HL-60 (cell line): ENCODE results near the gene BTBD17.
A peak's percentile ranks its signal among the peaks of the same experiment; 100 is the strongest.

Experiments used
- DNase-seq, 2 experiments: peaks; one replicate each; pipeline ENCODE4 v3.0.0-alpha.2; 2010 to 2020; ENCODE audit warnings: low read depth in 1 of 2, low spot score in 1 of 2
- H3K27ac ChIP-seq: fragments of 250-450 bp; sonication (Bioruptor Pico); replicated peaks from 2 replicates; pipeline ENCODE4 v1.5.1; 2020; ENCODE audit warnings: mild to moderate bottlenecking, moderate library complexity
- H3K27me3 ChIP-seq: fragments of 250-450 bp; sonication (Bioruptor Pico); 2 replicates; pipeline ENCODE4 v1.5.1; 2021; ENCODE audit warnings: mild to moderate bottlenecking, moderate library complexity; ENCODE audit not compliant: insufficient read depth, poor library complexity, severe bottlenecking
- H3K4me3 ChIP-seq: replicated peaks from 2 replicates; pipeline ENCODE4 v1.5.1; 2011; ENCODE audit warnings: mild to moderate bottlenecking, control low read depth, low read length; ENCODE audit not compliant: insufficient read depth
- GABPA ChIP-seq: IDR thresholded peaks from 2 replicates; pipeline ENCODE4 v1.6.1; 2012; ENCODE audit warnings: low read depth
- POLR2AphosphoS5 ChIP-seq: IDR thresholded peaks from 2 replicates; pipeline ENCODE4 v1.6.1; 2012; ENCODE audit warnings: low read depth
- SPI1 ChIP-seq: IDR thresholded peaks from 2 replicates; pipeline ENCODE4 v1.6.1; 2012; ENCODE audit warnings: low read depth, mild to moderate bottlenecking, borderline replicate concordance
- TF ChIP-seq, protein P1 (sequence below): IDR thresholded peaks from 2 replicates; pipeline ENCODE4 v1.6.1; 2012; ENCODE audit warnings: low read depth; ENCODE audit not compliant: insufficient replicate concordance
- TF ChIP-seq, protein P2 (sequence below): IDR thresholded peaks from one replicate; pipeline ENCODE4 v1.5.1; 2011; ENCODE audit warnings: low read length, control low read depth, inconsistent platforms; ENCODE audit not compliant: insufficient read depth

The BTBD17 gene

GRCh38 chr17:74380086-74380958 is 18.7 kb upstream of the BTBD17 start:
- peak in 1 of 2 experiments; percentile 56 for DNase-seq
- no peak overlapping the region; the same call in 1 of the 2 replicates for H3K27ac ChIP-seq
- TF ChIP-seq, protein P1, sequence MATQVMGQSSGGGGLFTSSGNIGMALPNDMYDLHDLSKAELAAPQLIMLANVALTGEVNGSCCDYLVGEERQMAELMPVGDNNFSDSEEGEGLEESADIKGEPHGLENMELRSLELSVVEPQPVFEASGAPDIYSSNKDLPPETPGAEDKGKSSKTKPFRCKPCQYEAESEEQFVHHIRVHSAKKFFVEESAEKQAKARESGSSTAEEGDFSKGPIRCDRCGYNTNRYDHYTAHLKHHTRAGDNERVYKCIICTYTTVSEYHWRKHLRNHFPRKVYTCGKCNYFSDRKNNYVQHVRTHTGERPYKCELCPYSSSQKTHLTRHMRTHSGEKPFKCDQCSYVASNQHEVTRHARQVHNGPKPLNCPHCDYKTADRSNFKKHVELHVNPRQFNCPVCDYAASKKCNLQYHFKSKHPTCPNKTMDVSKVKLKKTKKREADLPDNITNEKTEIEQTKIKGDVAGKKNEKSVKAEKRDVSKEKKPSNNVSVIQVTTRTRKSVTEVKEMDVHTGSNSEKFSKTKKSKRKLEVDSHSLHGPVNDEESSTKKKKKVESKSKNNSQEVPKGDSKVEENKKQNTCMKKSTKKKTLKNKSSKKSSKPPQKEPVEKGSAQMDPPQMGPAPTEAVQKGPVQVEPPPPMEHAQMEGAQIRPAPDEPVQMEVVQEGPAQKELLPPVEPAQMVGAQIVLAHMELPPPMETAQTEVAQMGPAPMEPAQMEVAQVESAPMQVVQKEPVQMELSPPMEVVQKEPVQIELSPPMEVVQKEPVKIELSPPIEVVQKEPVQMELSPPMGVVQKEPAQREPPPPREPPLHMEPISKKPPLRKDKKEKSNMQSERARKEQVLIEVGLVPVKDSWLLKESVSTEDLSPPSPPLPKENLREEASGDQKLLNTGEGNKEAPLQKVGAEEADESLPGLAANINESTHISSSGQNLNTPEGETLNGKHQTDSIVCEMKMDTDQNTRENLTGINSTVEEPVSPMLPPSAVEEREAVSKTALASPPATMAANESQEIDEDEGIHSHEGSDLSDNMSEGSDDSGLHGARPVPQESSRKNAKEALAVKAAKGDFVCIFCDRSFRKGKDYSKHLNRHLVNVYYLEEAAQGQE, result peak; percentile 72
- TF ChIP-seq, protein P2, sequence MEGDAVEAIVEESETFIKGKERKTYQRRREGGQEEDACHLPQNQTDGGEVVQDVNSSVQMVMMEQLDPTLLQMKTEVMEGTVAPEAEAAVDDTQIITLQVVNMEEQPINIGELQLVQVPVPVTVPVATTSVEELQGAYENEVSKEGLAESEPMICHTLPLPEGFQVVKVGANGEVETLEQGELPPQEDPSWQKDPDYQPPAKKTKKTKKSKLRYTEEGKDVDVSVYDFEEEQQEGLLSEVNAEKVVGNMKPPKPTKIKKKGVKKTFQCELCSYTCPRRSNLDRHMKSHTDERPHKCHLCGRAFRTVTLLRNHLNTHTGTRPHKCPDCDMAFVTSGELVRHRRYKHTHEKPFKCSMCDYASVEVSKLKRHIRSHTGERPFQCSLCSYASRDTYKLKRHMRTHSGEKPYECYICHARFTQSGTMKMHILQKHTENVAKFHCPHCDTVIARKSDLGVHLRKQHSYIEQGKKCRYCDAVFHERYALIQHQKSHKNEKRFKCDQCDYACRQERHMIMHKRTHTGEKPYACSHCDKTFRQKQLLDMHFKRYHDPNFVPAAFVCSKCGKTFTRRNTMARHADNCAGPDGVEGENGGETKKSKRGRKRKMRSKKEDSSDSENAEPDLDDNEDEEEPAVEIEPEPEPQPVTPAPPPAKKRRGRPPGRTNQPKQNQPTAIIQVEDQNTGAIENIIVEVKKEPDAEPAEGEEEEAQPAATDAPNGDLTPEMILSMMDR, result no peak
- TF ChIP-seq POLR2AphosphoS5 (no peak), SPI1 (no peak), GABPA (no peak)
- no peak overlapping the region for H3K4me3 ChIP-seq
- no peaks in the 10 kb centered on the region for H3K27me3 ChIP-seq

DNA sequence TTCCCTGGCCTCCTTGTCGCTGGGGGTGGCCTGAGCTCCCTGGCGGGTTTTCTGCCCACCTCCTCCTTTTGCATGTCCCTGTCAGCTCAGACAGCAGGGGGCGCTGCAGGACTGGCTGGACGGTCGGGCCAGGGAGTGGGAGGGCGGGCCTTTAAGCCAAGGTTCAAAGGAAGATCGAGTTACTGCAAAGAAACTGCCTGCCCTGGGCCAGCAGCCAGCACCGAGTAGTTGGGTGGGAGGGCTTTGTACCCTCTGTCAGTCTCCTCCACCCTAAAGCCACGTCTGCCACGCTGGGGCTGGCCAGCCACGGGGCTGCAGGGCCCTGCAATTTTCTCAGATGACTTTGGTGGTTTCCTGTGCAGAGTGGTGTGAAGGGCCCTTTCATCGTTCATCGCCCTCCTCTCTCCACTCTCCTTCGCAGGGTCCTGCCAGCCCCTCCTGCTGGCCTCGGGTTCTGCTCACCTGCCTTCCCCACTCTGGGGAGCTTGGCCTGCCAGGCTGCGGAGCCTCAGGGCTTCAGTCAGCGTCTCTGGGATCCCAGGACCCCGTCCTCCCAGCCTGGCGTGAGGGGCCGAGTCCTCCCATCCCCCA is 17.9 kb upstream of the BTBD17 start:
- Histone ChIP-seq H3K27me3 (no peaks in the 10 kb centered on the region), H3K27ac (no peak overlapping the region; the same call in 1 of the 2 replicates), H3K4me3 (no peak overlapping the region)
- TF ChIP-seq GABPA, result no peak
- TF ChIP-seq, protein P2, result peak; percentile 73
- peak; percentile 62 to 92 for DNase-seq

GRCh38 chr17:74374858-74375257 is 13.2 kb upstream of the BTBD17 start:
- no peak overlapping the region for H3K27ac ChIP-seq
- DNase-seq, result no peak
- TF ChIP-seq POLR2AphosphoS5 (no peak), SPI1 (no peak), GABPA (no peak)
- TF ChIP-seq, protein P1, result no peak
- TF ChIP-seq, protein P2, result no peak
- H3K4me3 ChIP-seq, result no peak overlapping the region
- H3K27me3 ChIP-seq, result no peaks in the 10 kb centered on the region
